Tibial nerve (tissue), 3 donors: ENCODE data around the gene ADRA2B.

Experiments used
- POLR2A ChIP-seq, 2 donors: fragments of 450-650 bp; IDR thresholded peaks; one replicate each; pipeline ENCODE4 v1.6.1; 2017; ENCODE audit warnings: antibody characterized with exemption in 2 of 2, mild to moderate bottlenecking in 2 of 2, moderate library complexity in 2 of 2
- TF ChIP-seq, protein P1 (sequence below), 5 experiments: fragments of 200-600 bp in 3 of 5; fragments of 450-650 bp in 2 of 5; sonication (generic) in 3 of 5; IDR thresholded peaks; one replicate each; pipeline ENCODE4 v1.5.1; 2016 to 2019; ENCODE audit warnings: antibody characterized with exemption in 5 of 5, mild to moderate bottlenecking in 3 of 5, moderate library complexity in 2 of 5

DNA sequence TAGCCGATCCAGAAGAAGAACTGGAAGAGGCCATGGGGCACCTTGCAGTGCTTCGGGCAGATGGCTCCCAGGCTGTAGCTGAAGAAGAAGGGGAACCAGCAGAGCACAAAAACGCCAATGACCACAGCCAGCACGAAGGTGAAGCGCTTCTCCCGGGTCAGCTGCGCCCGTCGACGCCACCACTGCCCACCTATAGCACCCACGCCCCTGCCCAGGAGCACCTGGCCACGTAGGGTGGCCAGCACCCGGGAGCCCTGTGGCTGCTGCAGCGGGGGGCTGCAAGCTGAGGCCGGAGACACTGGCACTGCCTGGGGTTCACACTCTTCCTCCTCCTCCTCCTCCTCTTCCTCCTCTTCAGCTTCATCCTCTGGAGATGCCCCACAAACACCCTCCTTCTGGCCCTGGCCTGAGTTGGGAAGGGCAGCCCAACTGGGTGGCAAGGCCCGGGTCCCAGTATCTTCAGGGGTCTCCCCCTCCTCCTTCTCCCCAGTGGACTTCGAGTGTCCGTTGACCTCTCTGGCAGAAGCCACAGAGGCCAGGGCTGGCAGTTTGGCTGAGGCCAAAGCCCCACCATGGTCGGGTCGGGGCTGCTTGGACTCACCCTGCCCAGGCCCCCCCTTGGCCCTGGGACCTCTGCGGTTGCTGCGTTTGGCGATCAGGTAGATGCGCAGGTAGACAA is 1.3 kb downstream of the ADRA2B start:
- TF ChIP-seq, protein P1, sequence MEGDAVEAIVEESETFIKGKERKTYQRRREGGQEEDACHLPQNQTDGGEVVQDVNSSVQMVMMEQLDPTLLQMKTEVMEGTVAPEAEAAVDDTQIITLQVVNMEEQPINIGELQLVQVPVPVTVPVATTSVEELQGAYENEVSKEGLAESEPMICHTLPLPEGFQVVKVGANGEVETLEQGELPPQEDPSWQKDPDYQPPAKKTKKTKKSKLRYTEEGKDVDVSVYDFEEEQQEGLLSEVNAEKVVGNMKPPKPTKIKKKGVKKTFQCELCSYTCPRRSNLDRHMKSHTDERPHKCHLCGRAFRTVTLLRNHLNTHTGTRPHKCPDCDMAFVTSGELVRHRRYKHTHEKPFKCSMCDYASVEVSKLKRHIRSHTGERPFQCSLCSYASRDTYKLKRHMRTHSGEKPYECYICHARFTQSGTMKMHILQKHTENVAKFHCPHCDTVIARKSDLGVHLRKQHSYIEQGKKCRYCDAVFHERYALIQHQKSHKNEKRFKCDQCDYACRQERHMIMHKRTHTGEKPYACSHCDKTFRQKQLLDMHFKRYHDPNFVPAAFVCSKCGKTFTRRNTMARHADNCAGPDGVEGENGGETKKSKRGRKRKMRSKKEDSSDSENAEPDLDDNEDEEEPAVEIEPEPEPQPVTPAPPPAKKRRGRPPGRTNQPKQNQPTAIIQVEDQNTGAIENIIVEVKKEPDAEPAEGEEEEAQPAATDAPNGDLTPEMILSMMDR (IDR thresholded peaks at IDR 0.05) = no peak
- no peak for TF ChIP-seq POLR2A (IDR thresholded peaks at IDR 0.05)
